B cell (primary cell): ENCODE measurements around the gene ZNF775. TPM values are rescaled to one million over a fixed set of nuclear protein-coding genes. Genes with fewer than 3 reads are reported as not detected.

ENCODE experiments used
- ATAC-seq: fragments of 200-7000 bp; cut with Tn5 transposase; one replicate; pipeline ENCODE4 v1.10.0; 2021; ENCODE audit warnings: low read depth, mild to moderate bottlenecking, moderate number of reproducible peaks, moderate library complexity
- CTCF ChIA-PET: fragments of 350-600 bp; sonication (Branson Sonifier 250); formaldehyde crosslinking; loops from one replicate; lab custom pipeline; 2021; ENCODE audit warnings: antibody characterized with exemption, inconsistent platforms; lab: Charles Lee
- POLR2A ChIA-PET: fragments of 350-600 bp; sonication (Branson Sonifier 250); formaldehyde crosslinking; loops from one replicate; lab custom pipeline; 2021; ENCODE audit warnings: antibody characterized with exemption; lab: Charles Lee
- DNase-seq: peaks from one replicate; pipeline ENCODE4 v3.0.0; 2013
- H2AFZ ChIP-seq: 2 replicates; pipeline ENCODE4 v1.6.1; 2012; ENCODE audit warnings: mild to moderate bottlenecking, low read depth, low read length; ENCODE audit not compliant: insufficient read depth, poor library complexity, severe bottlenecking
- H3K27ac ChIP-seq, 2 donors: 1 replicate in 1 of 2; 2 replicates in 1 of 2; pipeline ENCODE4 v1.5.1; 2012 to 2013; ENCODE audit warnings: low read length in 2 of 2, mild to moderate bottlenecking in 2 of 2, moderate library complexity in 1 of 2
- H3K27me3 ChIP-seq, 4 experiments: fragments of 200-600 bp in 1 of 4; sonication (generic) in 1 of 4; replicated peaks in 1 of 4; 1 replicate in 2 of 4; 2 replicates in 2 of 4; pipeline versions ENCODE4 v1.6.1 to v1.7.0; 2013 to 2016; ENCODE audit warnings: low read length in 3 of 4, mild to moderate bottlenecking in 2 of 4, mixed read lengths in 1 of 4, moderate library complexity in 1 of 4; ENCODE audit not compliant: insufficient read depth in 4 of 4, control insufficient read depth in 3 of 4; ENCODE audit errors: control extremely low read depth in 1 of 4
- H3K36me3 ChIP-seq, 2 experiments: replicated peaks in 1 of 2; 1 replicate in 1 of 2; 2 replicates in 1 of 2; pipeline versions ENCODE4 v1.6.1 to v1.7.1; 2013; ENCODE audit warnings: low read length in 1 of 2; ENCODE audit not compliant: insufficient read depth in 2 of 2, control insufficient read depth in 1 of 2; ENCODE audit errors: control extremely low read depth in 1 of 2, extremely low read depth in 1 of 2
- H3K4me1 ChIP-seq, 2 donors: fragments of 200-600 bp in 1 of 2; sonication (generic) in 1 of 2; 1 replicate in 1 of 2; 2 replicates in 1 of 2; pipeline versions ENCODE4 v1.5.1 to v1.6.1; 2013 to 2017; ENCODE audit warnings: low read length in 2 of 2; ENCODE audit not compliant: control insufficient read depth in 2 of 2, insufficient read depth in 2 of 2
- H3K4me2 ChIP-seq: replicated peaks from 2 replicates; pipeline ENCODE3; 2012; ENCODE audit warnings: mild to moderate bottlenecking, low read depth, low read length; ENCODE audit not compliant: poor library complexity, severe bottlenecking
- H3K4me3 ChIP-seq, 5 experiments: fragments of 200-600 bp in 1 of 5; sonication (generic) in 1 of 5; 1 replicate in 3 of 5; 2 replicates in 2 of 5; pipeline versions ENCODE4 v1.5.1 to v1.7.0; 2011 to 2016; ENCODE audit warnings: low read length in 4 of 5, mild to moderate bottlenecking in 4 of 5, low read depth in 2 of 5, control low read depth in 1 of 5, moderate library complexity in 1 of 5; ENCODE audit not compliant: insufficient read depth in 1 of 5; ENCODE audit errors: control extremely low read depth in 1 of 5, extremely low read depth in 1 of 5
- H3K79me2 ChIP-seq: fragments of 200-600 bp; sonication (generic); one replicate; pipeline ENCODE4 v1.6.0; 2016; ENCODE audit warnings: low read length; ENCODE audit not compliant: control insufficient read depth, insufficient read depth
- H3K9ac ChIP-seq: fragments of 200-600 bp; sonication (generic); 2 replicates; pipeline ENCODE4 v1.6.1; 2017; ENCODE audit warnings: mild to moderate bottlenecking, low read length, moderate library complexity
- H3K9me3 ChIP-seq, 3 donors: one replicate each; pipeline versions ENCODE4 v1.6.1 to v1.7.1; 2013; ENCODE audit warnings: low read length in 2 of 3; ENCODE audit not compliant: control insufficient read depth in 2 of 3, insufficient read depth in 1 of 3; ENCODE audit errors: control extremely low read depth in 1 of 3
- H4K20me1 ChIP-seq: 2 replicates; pipeline ENCODE4 v1.6.0; 2012; ENCODE audit warnings: mild to moderate bottlenecking, low read length; ENCODE audit not compliant: insufficient read depth, control insufficient read depth, poor library complexity, severe bottlenecking
- H3K27ac Mint-ChIP-seq: one replicate; pipeline ENCODE4 v1.8.0; 2021; ENCODE audit warnings: mixed read lengths
- H3K27me3 Mint-ChIP-seq: one replicate; pipeline ENCODE4 v1.8.0; 2021; ENCODE audit warnings: mixed read lengths
- H3K4me1 Mint-ChIP-seq: one replicate; pipeline ENCODE4 v1.8.0; 2021; ENCODE audit warnings: mixed read lengths
- H3K4me3 Mint-ChIP-seq: one replicate; pipeline ENCODE4 v1.8.0; 2021; ENCODE audit warnings: mixed read lengths
- H3K9me3 Mint-ChIP-seq: one replicate; pipeline ENCODE4 v1.8.0; 2022; ENCODE audit warnings: mixed read lengths; ENCODE audit not compliant: insufficient read depth
- CTCF ChIP-seq: fragments of 200-600 bp; IDR thresholded peaks from one replicate; pipeline ENCODE4 v1.8.0; 2022; ENCODE audit warnings: antibody characterized with exemption, mild to moderate bottlenecking
- EZH2 ChIP-seq: IDR thresholded peaks from 2 replicates; pipeline ENCODE4 v1.6.1; 2012; ENCODE audit warnings: borderline replicate concordance, low read depth, mild to moderate bottlenecking, moderate library complexity, low read length; ENCODE audit not compliant: insufficient read depth, poor library complexity, severe bottlenecking
- WGBS: methylation state at CpG from one replicate; pipeline ENCODE4 v1.1.5; 2013; ENCODE audit warnings: missing lambda C conversion rate; ENCODE audit not compliant: insufficient coverage; 5-methylcytosine and 5-hydroxymethylcytosine counted together
- intact Hi-C: fragments of 100-400 bp; cut with micrococcal nuclease; formaldehyde crosslinking; loops from one replicate; pipeline ENCODE4 v1.10.0; 2022
- polyA plus RNA-seq: library from polyadenylated mRNA; depleted of rRNA; stranded (reverse); fragments of >200 nt; gene quantifications from 2 replicates; pipeline ENCODE4 v1.2.3, GENCODE V29; 2012
- total RNA-seq, 2 donors: library from RNA; stranded (reverse); fragments of 120-200 nt in 1 of 2; gene quantifications; 1 replicate in 1 of 2; 2 replicates in 1 of 2; pipeline versions ENCODE4 v1.2.3 to v1.2.4, GENCODE V29; 2013 to 2022

Gene ZNF775
- total and polyA plus RNA-seq, 2 donors (not counting 1 experiment from before 2014, with no cell fraction given) = 4.2 to 12.1 TPM

- no peak overlapping the region for H3K4me3 ChIP-seq
- H3K27ac Mint-ChIP-seq = no peak overlapping the region
Observed at GRCh38 chr7:150329331-150330120, 49.6 kb upstream of the ZNF775 start.

More at GRCh38 chr7:150329331-150330120, 49.6 kb upstream of the ZNF775 start:
- ChIA-PET POLR2A (no interaction called here), CTCF (interaction anchor here (1.0 kb wide), 1 partner anchor 10 kb away, joined by 3 read pairs; no protein-coding TSS in a partner anchor)
- Histone ChIP-seq H3K79me2 (no peaks in the 10 kb centered on the region), H3K27me3 (no peaks in the 10 kb centered on the region), H2AFZ (no peak overlapping the region), H3K36me3 (peaks cover 0 to 34% of the 10 kb centered on the region in 2 experiments), H3K4me2 (no peak overlapping the region), H3K9ac (no peak overlapping the region), H4K20me1 (no peaks in the 10 kb centered on the region), H3K4me1 (peaks cover 0 to 2% of the 10 kb centered on the region in 2 donors), H3K9me3 (no peaks in the 10 kb centered on the region), H3K27ac (no peak overlapping the region)
- Mint-ChIP-seq H3K27me3 (no peaks in the 10 kb centered on the region), H3K4me3 (no peak overlapping the region), H3K4me1 (peaks cover 11% of the 10 kb centered on the region), H3K9me3 (no peaks in the 10 kb centered on the region)
- DNase-seq (no peak), ATAC-seq (no peak)
- WGBS = 90% methylated on average over 13 of the region's 22 CpGs
- no peak for TF ChIP-seq CTCF
- no peak for TF ChIP-seq EZH2
- intact Hi-C loops = no loop called here
